ENCODE results near the gene KIF13A.
"Not testable (repeated sequence)": the region's sequence is repeated elsewhere in the genome, so short reads cannot be mapped to it uniquely, and the experiment has no call there.

Gene KIF13A

GRCh38 chr6:17867880-17868279, 119.6 kb downstream of the KIF13A start:
- no peak for DNase-seq

DNA sequence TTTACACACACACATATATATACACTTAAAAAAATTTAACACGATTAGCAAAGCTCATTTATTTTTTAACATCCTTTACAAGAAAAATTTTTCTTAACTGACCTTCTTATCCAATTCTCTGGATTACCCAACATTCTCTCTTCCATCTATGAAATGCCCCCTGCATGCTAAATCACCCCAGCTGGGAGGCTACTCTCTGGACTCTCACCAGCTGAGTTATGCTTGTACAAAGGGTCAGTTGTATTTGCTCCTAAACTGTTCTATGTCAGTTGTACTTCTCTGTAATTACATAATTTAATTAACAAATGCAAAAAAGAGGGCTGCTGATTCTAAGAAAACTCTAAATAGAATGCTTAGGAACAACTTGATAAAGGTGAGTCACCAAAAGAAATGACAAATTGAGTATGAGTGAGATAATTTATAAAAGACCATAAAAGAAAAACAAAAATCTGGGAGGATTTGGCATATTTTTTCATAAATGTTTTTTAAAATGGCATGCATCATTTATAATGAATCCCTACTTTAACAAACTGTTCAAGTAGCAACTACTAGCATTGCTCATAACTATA, 120.5 kb downstream of the KIF13A start:
- DNase-seq: no peak

- no peak for DNase-seq
Observed at GRCh38 chr6:17865798-17866725, 121.4 kb downstream of the KIF13A start.

GRCh38 chr6:17865243-17865642, 122.2 kb downstream of the KIF13A start:
- DNase-seq: no peak

- DNase-seq: no peak
Observed at GRCh38 chr6:17863901-17864754, 123.3 kb downstream of the KIF13A start.

DNA sequence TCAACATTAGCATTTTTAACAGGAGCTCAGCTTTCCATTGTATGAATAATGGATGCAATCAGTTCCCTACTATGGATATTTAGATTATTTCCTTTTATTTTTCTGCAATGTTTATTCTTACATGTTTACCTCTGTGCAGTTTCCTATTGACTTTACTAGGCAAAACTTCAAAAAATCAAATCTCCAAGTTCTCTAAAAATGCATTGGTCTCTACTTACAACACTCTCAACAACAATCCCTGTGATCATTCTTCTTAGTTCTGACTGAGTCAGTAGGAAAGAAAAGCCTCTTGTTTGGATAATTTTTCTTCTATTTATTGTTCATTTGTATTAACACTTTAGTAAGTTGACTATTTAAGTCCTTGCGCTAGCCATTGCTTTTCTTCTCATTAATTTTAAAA, 126.1 kb downstream of the KIF13A start:
- DNase-seq: no peak

GRCh38 chr6:17859846-17860245, 127.6 kb downstream of the KIF13A start:
- no peak for DNase-seq

- no peak for DNase-seq
Observed at GRCh38 chr6:17858584-17858983, 128.9 kb downstream of the KIF13A start.

DNA sequence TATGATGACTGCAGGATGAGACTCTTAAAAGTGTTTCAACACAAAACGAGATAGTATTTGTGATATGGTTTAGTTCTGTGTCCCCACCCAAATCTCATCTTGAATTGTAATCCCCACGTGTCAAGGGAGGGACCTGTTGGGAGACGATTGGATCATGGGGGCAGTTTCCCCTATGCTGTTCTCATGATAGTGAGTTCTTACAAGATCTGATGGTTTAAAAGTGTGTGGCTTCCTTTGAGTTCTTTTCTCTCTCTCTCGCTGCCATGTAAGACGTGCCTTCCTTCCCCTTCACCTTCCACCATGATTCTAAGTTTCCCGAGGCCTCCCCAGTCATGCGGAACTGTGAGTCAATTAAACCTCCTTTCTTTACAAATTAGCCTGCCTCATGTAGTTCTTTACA, 130.2 kb downstream of the KIF13A start:
- not testable (repeated sequence) for DNase-seq

DNA sequence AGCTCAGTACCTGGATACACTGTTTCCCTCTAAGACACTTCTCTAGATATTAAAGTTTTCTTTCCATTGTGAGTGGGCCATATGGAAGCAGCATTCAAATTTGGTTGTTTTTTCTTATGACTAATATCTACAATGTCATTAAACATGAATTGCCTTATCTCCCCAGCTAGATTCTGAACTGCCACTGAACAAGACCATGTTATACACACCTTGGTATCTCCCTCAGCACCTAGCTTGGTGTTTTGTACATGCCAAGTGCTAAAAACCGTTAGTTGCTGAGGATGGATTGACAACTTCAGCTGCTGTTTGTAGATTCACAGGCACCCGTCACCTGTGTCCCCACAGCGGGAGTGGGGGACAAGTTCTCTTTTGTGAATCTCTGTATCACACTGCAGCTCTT, 131.1 kb downstream of the KIF13A start:
- DNase-seq: no peak

GRCh38 chr6:17855381-17855780, 132.1 kb downstream of the KIF13A start:
- no peak for DNase-seq

- no peak for DNase-seq
Observed at GRCh38 chr6:17853533-17853932, 133.9 kb downstream of the KIF13A start.

DNA sequence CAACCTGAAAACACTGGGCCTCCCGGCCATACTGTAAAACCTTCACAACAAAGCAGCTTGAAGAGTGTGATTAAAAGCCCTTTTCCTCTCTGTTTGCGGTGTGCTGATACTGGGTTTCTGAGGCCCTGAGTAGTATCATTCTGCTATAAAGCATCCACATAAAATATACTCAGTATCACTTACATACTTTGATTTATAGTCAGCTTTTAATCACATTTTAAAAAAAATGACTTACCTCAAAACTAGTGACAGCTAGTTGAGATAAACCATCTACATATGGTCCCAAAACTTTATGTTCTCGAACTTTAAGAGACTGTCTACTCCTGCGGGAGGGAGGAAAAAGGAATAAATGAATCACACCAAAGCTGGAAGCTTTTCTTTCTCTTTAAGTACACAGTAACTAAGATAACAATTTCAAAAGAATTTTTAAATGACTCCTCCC, 135.7 kb downstream of the KIF13A start:
- DNase-seq: no peak

DNA sequence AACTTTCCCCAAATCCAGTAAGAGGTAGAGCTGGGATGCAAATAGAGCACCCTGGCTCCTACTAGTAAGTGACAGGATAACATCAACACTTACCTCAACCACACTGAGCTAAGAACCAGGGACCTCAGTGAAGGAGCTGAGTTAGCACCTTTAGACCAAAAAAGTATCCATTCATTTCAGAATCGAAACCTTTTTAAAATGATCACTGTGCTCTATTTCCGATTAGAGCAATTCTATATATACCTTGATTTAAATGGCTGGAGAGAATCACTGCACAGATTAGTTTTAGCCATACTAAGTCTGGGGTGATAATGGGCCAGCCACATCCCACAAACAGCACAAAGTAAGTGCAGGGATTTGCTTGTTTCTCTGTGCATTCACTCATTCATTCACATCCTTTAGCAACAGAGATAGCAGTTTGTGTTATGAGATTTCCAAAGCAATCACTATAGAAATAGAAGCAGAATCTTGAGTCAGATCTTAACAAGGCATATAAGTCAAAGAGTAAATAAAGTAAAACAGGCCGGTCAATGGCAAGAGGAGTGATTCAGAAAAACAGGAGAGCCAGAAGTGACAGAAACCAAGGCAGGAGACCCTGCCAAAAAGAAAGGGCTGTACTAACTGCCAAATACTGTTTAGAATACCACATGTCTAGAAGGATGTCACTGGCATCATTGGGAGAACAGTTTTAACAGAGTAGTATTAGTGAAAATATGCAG, 136.3 kb downstream of the KIF13A start:
- no peak for DNase-seq

DNA sequence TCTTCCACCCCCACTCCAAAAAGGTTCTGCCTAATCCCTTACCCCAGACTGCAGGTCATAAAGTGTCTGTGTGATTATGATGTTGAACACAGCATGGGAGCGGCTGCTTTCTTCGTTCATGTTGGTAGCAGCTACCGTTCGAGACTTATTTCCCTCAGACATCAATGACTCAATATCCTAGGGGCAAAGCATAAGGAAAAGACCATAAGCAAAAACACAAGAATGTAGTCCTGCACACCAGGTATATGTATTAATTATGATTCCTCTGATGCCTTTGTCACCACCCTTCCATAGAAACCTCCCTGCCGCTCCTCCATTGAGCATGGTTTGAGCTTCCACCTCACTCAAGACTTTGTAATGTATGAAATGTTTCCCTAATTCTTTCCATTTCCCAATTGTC, 137.2 kb downstream of the KIF13A start:
- no peak for DNase-seq

- DNase-seq: no peak
Observed at GRCh38 chr6:17847203-17847760, 140.2 kb downstream of the KIF13A start.

DNA sequence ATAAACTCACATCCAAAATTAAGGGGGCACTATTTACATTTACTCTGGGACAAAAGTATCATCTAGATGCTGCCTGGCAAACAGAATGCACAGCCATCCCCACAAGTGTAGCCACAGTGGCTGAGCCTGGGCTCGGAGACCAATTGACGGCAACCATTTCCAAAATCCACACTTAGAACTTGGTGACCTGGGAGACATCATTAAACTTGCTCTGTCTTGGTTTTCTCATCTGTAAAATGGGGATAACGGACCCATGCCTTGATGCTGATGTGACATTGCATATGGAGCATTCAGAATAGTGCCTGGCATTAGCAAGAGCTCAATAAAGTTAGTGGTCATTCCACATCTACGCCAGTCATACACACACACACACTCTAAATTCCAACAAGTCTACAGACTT, 140.7 kb downstream of the KIF13A start:
- no peak for DNase-seq

- DNase-seq: no peak
Observed at GRCh38 chr6:17845598-17845997, 141.8 kb downstream of the KIF13A start.

DNA sequence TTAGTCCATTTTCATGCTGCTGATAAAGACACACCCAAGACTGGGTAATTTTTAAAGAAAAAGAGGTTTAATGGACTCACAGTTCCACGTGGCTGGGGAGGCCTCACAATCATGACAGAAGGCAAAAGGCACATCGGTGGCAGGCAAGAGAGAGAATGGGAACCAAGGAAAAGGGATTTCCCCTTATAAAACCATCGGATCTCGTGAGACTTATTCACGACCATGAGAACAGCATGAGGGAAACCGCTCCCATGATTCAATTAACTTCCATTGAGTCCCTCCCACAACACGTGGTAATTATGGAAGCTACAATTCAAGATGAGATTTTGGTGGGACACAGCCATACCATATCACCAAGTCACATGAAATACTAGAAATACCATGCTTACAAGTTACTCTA, 142.5 kb downstream of the KIF13A start:
- DNase-seq: not testable (repeated sequence)

- DNase-seq: no peak
Observed at GRCh38 chr6:17842934-17843821, 144.3 kb downstream of the KIF13A start.

DNA sequence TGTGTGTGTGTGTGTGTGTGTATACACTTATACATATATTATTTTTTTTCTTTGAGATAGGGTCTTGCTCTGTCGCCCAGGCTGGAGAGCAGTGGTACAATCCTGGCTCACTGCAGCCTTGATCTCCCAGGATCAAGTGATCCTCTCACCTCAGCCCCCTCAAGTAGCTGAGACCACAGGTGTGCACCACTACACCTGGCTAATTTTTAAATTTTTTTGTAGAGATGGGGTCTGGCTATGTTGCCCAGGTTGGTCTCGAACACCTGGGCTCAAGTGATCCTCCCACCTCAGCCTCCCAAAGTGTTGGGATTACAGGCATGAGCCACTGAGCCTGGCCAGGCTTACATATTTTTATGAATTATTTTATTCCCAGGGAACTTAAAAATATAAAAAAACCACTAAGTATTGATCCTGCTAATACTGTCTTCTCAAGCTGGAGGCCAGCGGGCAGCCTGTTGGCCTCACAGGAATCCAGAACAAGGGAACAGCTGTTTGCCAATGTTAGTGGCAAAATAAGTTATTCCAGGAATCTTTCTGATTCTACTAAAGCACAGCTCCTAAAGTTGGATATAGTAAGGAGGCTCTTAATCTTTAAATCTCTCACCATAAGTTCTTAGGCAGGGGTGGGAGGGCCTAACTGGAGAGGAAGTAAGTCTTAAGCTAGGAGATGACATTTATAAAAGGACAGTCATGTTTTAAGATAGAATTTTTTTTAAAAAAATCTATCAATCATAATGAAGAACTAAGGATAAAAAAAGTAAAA, 145.2 kb downstream of the KIF13A start:
- DNase-seq: no peak

Measured in activated effector memory CD4-positive, alpha-beta T cell treated with Interleukin-2 at 50 U/mL for 16 hours (primary cell).